HL-60 (cell line): ENCODE data around the gene FAM180B.

Experiments
- POLR2AphosphoS5 ChIP-seq: IDR thresholded peaks from 2 replicates; pipeline ENCODE4 v1.6.1; 2012; ENCODE audit warnings: low read depth
- TF ChIP-seq, protein P1 (sequence below): IDR thresholded peaks from one replicate; pipeline ENCODE4 v1.5.1; 2011; ENCODE audit warnings: low read length, control low read depth, inconsistent platforms; ENCODE audit not compliant: insufficient read depth

DNA sequence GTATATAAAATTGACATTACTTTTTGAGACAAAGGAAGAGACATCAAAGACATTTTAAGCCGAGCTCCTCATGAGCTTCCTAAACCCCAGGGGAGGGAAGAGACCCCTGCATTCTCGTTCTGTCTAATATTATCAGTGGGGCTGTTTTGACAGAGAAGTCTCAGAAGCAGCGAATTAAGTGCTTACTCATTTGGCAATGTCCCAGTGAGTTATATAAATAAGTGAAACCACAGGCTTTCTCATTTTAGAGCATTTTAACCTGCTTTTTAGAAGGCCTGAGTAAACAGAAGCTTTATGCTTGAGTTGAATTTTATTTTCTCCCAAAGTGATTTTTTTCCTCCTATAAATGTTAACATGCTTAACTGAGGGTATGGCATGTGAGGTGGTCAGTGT, 30.9 kb downstream of the FAM180B start:
- TF ChIP-seq, protein P1, sequence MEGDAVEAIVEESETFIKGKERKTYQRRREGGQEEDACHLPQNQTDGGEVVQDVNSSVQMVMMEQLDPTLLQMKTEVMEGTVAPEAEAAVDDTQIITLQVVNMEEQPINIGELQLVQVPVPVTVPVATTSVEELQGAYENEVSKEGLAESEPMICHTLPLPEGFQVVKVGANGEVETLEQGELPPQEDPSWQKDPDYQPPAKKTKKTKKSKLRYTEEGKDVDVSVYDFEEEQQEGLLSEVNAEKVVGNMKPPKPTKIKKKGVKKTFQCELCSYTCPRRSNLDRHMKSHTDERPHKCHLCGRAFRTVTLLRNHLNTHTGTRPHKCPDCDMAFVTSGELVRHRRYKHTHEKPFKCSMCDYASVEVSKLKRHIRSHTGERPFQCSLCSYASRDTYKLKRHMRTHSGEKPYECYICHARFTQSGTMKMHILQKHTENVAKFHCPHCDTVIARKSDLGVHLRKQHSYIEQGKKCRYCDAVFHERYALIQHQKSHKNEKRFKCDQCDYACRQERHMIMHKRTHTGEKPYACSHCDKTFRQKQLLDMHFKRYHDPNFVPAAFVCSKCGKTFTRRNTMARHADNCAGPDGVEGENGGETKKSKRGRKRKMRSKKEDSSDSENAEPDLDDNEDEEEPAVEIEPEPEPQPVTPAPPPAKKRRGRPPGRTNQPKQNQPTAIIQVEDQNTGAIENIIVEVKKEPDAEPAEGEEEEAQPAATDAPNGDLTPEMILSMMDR: no peak
- TF ChIP-seq POLR2AphosphoS5: no peak
